ENCODE measurements around the gene HOOK2. TPM values are rescaled to one million over a fixed set of nuclear protein-coding genes. Genes with fewer than 3 reads are reported as not detected.

Gene HOOK2
- total and polyA plus RNA-seq, 2 of the 13 experiments (the other 11 are each of a cell fraction or from before 2014, with no cell fraction given): 9.2 to 12.9 TPM

DNA sequence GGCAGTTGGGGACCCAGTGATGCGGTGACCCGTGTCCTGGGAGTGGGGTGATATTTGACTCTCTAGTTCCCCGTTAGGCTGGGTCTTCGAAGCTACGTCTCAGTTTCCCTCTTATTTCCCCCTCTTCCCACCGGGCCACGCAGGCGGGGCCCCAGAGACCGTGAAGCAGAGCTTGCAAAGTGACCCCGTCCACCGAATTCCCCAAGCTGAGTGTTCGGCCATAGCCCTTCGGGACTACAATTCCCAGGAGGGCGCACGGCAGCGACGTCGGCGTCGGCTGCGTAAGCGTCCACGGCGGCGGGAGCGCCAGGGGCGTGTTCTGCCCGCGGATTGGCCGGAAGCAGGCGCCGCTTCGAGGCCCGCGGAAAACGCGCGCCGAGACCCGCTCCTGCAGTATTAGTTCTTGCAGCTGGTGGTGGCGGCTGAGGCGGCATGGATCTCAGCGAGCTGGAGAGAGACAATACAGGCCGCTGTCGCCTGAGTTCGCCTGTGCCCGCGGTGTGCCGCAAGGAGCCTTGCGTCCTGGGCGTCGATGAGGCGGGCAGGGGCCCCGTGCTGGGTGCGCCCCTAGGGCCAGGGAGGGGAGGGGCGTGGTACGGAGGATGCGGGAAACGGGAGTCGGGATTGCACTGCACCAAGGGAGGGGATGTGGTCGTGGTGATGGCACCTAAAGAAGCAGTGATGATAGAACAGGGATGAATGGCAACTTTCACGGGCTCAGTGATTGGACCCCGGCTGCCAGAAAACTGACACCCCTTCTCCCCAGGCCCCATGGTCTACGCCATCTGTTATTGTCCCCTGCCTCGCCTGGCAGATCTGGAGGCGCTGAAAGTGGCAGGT is 31.1 kb upstream of the HOOK2 start, which contains the start of gene RNASEH2A (continued):
- TF ChIP-seq GMEB1 (CRISPR knock-in tag; IDR thresholded peaks at IDR 0.05; ENCODE audit: borderline replicate concordance) (peak; percentile 100), HNRNPUL1 (IDR thresholded peaks at IDR 0.05; ENCODE audit: low read depth, low read length) (no peak), PLRG1 (conservative IDR thresholded peaks at IDR 0.05) (no peak), MEIS1 (CRISPR knock-in tag; IDR thresholded peaks at IDR 0.05; ENCODE audit: borderline replicate concordance) (0 out of 2 replicates have a peak, but pooled peaks have one; percentile 43), RXRB (CRISPR knock-in tag; IDR thresholded peaks at IDR 0.05; ENCODE audit: borderline replicate concordance) (0 out of 2 replicates have a peak, but pooled peaks have one; percentile 33), HOXA7 (CRISPR knock-in tag; IDR thresholded peaks at IDR 0.05) (no peak), RBM39 (IDR thresholded peaks at IDR 0.05; ENCODE audit: low read depth, low read length, poor library complexity, severe bottlenecking) (peak; percentile 79), NR2F1 (CRISPR knock-in tag; IDR thresholded peaks at IDR 0.05) (no peak), ZNF317 (CRISPR knock-in tag; IDR thresholded peaks at IDR 0.05) (0 out of 2 replicates have a peak, but pooled peaks have one; percentile 34), SUZ12 (IDR thresholded peaks at IDR 0.05; ENCODE audit: low read depth, low read length) (peak; percentile 69), PREB (CRISPR knock-in tag; IDR thresholded peaks at IDR 0.05) (no peak), ZNF589 (CRISPR knock-in tag; conservative IDR thresholded peaks at IDR 0.05) (peak; percentile 65; the same call in 1 of the 2 replicates), ZSCAN30 (CRISPR knock-in tag; IDR thresholded peaks at IDR 0.05) (no peak), JDP2 (CRISPR knock-in tag; IDR thresholded peaks at IDR 0.05; ENCODE audit: borderline replicate concordance) (no peak), SRY (CRISPR knock-in tag; IDR thresholded peaks at IDR 0.05) (peak; percentile 80), FOXP4 (CRISPR knock-in tag; IDR thresholded peaks at IDR 0.05) (peak; percentile 46), DDIT3 (CRISPR knock-in tag; IDR thresholded peaks at IDR 0.05) (no peak)
- TF ChIP-seq, protein P1, sequence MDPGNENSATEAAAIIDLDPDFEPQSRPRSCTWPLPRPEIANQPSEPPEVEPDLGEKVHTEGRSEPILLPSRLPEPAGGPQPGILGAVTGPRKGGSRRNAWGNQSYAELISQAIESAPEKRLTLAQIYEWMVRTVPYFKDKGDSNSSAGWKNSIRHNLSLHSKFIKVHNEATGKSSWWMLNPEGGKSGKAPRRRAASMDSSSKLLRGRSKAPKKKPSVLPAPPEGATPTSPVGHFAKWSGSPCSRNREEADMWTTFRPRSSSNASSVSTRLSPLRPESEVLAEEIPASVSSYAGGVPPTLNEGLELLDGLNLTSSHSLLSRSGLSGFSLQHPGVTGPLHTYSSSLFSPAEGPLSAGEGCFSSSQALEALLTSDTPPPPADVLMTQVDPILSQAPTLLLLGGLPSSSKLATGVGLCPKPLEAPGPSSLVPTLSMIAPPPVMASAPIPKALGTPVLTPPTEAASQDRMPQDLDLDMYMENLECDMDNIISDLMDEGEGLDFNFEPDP (CRISPR knock-in tag; conservative IDR thresholded peaks at IDR 0.05): no peak
- TF ChIP-seq, protein P2, sequence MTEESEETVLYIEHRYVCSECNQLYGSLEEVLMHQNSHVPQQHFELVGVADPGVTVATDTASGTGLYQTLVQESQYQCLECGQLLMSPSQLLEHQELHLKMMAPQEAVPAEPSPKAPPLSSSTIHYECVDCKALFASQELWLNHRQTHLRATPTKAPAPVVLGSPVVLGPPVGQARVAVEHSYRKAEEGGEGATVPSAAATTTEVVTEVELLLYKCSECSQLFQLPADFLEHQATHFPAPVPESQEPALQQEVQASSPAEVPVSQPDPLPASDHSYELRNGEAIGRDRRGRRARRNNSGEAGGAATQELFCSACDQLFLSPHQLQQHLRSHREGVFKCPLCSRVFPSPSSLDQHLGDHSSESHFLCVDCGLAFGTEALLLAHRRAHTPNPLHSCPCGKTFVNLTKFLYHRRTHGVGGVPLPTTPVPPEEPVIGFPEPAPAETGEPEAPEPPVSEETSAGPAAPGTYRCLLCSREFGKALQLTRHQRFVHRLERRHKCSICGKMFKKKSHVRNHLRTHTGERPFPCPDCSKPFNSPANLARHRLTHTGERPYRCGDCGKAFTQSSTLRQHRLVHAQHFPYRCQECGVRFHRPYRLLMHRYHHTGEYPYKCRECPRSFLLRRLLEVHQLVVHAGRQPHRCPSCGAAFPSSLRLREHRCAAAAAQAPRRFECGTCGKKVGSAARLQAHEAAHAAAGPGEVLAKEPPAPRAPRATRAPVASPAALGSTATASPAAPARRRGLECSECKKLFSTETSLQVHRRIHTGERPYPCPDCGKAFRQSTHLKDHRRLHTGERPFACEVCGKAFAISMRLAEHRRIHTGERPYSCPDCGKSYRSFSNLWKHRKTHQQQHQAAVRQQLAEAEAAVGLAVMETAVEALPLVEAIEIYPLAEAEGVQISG (CRISPR knock-in tag; IDR thresholded peaks at IDR 0.05): peak; percentile 93

Measured in HepG2 (cell line).